22Rv1 (cell line): ENCODE measurements around the gene TRAK1.
A peak's percentile ranks its signal among the peaks of the same experiment; 100 is the strongest.

ENCODE experiments used
- H3K27ac ChIP-seq: fragments of 450-650 bp; 2 replicates; pipeline ENCODE4 v1.5.1; 2017
- CTCF ChIP-seq: fragments of 450-650 bp; IDR thresholded peaks from 2 replicates; pipeline ENCODE4 v1.5.1; 2017; ENCODE audit warnings: mild to moderate bottlenecking
- ZFX ChIP-seq: fragments of 450-650 bp; IDR thresholded peaks from 2 replicates; pipeline ENCODE4 v1.6.1; 2017; ENCODE audit warnings: antibody characterized with exemption, borderline replicate concordance

TRAK1 gene

GRCh38 chr3:42225486-42226363, 134.6 kb downstream of the TRAK1 start:
- no peak for TF ChIP-seq ZFX
- no peak for TF ChIP-seq CTCF
- peak overlapping the region; percentile 12; the same call in 1 of the 2 replicates for H3K27ac ChIP-seq

DNA sequence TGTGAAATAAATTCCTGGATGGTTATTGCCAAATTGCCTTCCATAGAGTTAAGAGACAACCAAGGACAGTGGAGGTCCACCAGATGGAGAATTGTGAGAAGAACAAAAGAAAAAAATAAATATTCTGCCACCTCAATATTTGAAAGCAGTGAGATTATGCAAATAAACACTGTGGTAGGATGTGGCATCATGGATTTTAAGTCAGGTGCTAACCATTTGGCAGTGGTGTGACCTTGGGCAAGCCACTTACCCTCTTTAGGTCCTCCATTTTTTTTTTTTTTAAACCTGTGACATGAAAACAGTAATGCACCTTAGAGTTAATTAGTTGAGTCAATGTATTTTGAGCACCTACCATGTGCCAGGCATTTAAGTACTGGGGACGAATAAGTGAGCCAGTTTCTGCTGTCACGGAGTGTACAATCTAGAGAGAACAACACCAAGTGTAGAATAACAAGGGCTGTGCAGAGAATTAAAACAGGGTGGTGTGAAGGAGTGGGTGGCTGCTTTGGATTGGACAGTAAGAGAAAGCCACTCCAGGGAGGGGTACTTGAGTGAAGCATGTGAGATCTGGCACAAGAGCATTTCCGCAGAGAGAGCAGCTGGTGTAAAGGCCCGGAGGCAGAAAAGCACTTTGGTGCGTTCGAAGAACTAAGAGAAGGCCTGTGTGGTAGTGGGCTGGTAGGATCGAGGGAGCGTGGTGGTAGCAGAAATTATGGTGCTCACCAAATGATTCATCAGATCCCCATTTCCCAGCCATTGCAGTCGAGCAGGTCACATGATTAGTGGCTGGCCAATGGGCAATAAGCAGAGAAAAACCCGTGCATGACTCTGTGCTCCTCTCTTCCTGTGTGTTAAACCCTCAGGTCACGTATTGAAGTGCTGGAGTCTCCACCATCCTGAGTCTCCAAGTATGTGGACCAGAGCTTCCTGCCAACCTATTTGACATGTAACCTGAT, 135.6 kb downstream of the TRAK1 start:
- TF ChIP-seq ZFX (no peak), CTCF (no peak)

DNA sequence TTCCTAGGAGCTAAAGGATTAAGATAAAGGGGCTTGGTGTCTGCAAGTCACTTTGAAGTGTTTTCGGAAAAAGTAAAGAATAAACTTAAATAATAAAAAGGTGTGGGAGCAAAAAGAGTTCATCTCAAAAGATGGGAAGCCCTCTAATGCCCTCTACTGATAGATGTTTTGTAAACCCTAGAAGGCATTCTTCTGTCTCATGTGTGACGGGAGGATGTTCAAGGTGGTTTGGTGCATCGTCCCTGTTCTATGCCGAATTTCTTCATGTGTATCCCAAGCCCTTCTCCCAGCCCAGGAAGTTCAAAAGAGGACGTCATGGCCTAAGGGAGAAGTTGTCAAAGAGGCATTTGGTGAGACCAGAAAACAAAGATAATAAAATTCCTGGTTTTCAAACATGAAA, 137.6 kb downstream of the TRAK1 start:
- TF ChIP-seq ZFX (no peak), CTCF (0 out of 2 replicates have a peak, but pooled peaks have one; percentile 10)
- no peak overlapping the region for H3K27ac ChIP-seq

More for the DNA sequence above, 135.6 kb downstream of the TRAK1 start:
- H3K27ac ChIP-seq: no peak overlapping the region

- no peak overlapping the region for H3K27ac ChIP-seq
- TF ChIP-seq ZFX (no peak), CTCF (no peak)
These were observed 138.2 kb downstream of the TRAK1 start for GRCh38 chr3:42229266-42229941.

DNA sequence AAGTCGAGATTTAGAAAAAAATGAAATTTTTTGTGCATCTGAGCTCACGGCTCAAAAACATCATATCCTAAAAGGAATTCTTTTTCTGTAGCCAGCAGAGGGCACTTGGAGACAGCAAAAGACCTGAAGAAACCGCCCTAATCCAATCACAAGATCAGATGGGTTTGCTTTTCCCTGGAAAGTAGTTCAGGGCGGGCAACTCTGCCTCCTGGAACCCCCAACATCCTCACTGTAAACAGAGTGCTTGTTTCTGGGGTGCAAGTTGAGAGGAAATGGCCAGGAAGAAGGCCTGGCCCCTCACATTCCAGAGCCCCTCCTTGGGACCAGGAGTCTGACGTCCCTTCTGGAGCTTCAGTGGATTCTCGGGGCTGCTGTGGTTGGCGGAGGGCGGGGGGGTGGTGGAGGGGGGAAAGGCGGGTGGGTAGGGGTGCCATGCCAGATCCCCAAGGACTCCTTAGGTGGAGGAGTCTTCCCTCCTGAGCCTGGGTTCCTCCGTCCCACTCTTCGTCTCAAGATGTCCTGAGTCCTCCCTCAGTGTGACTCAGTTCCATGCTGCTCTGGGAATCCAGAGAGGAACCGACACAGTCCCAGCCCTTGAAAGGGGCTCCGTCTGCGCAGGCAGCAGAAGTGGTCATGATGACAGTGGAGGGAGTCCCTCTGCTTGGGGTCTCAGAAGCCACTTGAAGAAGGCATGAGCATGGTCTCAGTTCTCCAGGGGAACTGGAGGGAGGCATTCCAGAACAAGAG, 139.0 kb downstream of the TRAK1 start:
- no peak overlapping the region for H3K27ac ChIP-seq
- TF ChIP-seq ZFX (no peak), CTCF (peak; percentile 73)

GRCh38 chr3:42230860-42231259, 139.7 kb downstream of the TRAK1 start:
- H3K27ac ChIP-seq: no peak overlapping the region
- TF ChIP-seq CTCF (no peak), ZFX (no peak)
